Stimulated activated CD8-positive, alpha-beta memory T cell treated with anti-CD3 and anti-CD28 coated beads, Interleukin-7, amount 100 ng/mL, for 48 hours (primary cell): ENCODE measurements around the gene SYT8.

Experiments
- DNase-seq, 2 donors: peaks; one replicate each; pipeline ENCODE4 v3.0.0-alpha.2; 2020; ENCODE audit warnings: low read depth in 1 of 2; ENCODE audit errors: extremely low read depth in 1 of 2

Gene SYT8

GRCh38 chr11:1844221-1845094, 9.7 kb downstream of the SYT8 start:
- DNase-seq: no peak

- no peak for DNase-seq
Measured at GRCh38 chr11:1845095-1845429, 10.3 kb downstream of the SYT8 start.

DNA sequence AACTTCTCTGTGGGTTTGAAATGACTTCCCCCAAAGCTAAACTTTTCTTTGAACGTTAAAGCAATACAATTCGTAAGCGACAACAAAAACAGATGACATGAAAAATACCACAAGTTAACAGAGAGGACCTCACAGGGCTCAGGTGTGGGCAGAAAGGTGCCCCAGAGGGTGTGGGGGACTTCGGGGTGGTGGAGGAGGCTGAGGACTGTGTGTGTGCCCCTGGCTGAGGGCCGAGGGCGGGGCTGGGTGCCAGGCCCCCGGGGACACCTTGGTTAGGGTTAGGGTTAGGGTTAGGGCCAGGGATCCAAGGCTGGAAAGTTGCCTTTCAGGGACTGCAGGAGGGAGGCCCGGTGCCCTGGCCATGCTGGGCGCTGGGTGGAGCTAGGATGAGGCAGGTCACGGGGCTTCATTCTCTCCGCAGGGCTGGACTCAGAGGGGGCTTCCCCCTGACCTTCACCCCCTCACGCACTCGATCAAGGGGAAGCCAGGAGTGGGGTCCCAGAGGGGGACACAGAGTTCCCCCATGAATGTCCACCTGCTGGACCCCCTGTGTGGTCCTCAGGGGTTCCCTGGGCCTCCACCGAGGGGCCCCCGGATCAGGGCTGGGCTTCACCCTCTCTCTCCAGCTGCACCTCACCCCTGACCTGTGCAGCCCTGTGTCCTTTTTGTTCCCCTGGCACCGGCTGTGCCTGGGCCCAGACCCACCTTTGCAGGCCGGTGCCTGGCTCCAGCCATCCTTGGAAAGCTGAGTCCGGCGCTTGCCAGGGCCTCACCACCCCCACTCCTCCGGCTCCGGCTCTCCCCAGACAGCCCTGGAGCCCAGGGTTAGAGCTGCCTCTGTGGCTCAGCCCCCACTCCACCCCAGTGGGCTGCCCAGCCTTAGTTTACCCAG, 11.0 kb downstream of the SYT8 start:
- no peak for DNase-seq

- no peak for DNase-seq
Measured at GRCh38 chr11:1846453-1846932, 11.7 kb downstream of the SYT8 start.

DNA sequence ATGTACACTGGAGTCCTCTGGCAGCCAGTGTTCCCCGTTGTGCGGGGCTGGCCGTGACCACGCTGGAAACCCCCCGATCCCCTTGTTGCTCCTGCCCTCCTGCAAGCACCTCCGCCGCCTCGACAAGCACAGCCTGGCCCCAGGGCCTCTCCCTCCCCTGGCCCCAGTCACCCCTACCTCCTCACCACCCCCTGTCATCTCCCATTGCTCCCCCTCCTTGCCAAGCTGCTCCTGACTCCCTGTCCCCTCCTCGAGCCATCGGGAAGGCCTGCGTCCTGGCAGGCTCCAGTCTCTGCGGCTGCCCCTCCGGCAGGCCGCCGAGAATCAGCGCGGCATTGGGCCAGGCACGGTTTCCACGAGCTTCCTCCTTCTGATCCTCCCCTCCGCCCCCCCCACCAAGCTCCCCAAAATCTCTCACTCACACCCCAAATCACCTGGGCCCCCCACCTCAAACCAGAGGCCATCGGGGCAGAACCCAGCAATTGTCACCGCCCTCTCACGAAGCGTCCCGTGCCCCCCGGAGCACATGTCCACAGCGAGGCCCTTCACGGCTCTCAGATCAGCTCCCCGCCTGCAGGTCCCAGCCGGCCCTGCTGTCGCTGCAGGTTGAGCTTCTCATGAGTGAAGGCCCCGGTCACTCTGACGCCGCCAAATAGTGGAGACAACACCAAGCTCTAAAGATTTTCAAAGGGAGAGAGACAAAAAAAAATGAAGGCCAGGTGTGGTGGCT, 12.4 kb downstream of the SYT8 start:
- no peak for DNase-seq

GRCh38 chr11:1847926-1848639, 13.3 kb downstream of the SYT8 start:
- no peak for DNase-seq

DNA sequence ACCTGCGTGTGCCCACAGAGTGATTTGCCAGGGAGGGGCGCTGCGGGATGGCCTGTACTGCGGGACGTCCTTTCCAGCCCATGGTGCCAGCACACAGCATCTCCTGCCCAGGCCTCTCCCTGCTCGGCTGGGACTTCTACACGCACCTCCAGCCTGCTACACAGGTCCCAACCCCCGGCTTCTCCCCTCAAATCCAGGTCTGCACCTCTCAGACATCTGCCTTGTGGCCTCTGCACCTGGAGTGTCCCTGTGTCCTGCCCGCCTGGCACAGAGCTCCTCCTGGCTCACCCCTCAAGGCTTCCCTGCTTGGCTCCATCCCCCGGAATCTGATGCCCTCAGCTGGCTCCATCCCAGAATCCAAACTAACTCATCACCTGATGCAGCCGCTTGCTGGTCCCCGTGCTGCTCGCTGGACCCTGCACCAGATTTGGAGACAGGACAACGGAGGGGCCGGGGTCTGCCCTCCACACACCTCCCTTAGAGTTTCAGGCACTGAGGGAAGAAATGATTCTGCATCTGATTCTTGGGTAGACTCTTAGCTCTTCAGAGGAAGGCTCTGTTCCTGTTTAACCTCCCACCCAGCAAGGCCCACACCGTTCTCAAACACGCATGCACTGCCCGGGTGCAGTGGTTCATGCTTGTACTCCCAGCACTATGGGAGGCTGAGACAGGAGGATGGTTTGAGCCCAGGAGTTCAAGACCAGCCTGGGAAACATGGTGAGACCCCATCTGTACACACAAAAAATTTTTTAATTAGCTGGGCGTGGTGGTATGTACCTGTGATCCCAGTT, 14.0 kb downstream of the SYT8 start:
- DNase-seq: no peak

GRCh38 chr11:1851468-1852180, 16.8 kb downstream of the SYT8 start:
- DNase-seq: no peak

DNA sequence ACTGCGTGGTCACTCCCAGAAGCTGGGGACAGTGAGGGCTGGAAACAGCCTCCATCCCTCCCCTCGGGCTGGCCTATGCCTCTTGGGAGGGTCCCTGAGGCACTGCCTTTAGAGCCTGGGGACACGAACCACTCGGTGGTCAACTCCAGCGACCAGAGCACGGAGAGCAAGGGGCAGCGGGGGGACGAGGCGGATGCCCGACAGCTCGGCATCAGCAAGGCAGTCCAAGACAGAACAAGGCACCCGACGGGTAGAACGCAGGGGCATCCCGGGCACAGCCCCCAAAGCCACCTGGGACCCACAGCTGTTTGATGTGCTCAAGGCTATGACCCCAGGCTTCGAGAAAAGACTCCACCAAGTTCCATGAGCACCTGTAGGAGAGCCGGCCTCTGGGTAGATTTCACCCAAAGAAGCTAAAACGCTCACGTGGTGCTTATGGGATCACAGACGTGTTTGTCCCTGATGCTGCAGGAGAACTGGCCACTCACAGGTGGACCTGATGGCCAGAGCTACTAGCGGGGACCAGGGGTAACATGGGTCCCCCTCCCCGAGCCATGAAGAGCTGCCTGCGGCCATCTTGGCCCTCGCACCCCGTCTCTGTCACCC, 17.6 kb downstream of the SYT8 start:
- DNase-seq: no peak

DNA sequence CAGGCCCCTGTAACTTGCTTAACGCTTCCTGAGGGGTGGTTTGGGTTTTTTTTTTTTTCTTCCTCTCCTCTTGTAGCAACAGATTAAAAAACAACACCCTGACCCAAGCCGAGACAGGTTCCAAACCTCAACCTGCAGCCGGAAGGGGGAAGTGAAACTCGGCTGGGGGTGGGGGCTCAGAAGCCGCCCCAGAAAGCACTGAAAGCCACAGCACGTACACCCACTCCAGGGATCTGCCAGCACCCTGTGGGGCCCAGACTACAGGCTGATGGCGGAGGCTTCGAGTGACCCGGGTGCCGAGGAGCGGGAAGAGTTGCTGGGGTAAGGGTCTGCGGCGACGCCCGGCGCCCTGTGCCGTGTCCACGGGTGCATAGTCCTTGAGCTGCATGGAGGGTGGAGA, 18.1 kb downstream of the SYT8 start, which contains the start of gene LSP1:
Gene LSP1 (plus strand): TSS at position 208 of the 400 bp plus-strand sequence. CDS start 61 bp downstream, at position 269.
- peak; percentile 80 to 86 for DNase-seq

GRCh38 chr11:1853376-1854131, 18.8 kb downstream of the SYT8 start:
- no peak for DNase-seq

DNA sequence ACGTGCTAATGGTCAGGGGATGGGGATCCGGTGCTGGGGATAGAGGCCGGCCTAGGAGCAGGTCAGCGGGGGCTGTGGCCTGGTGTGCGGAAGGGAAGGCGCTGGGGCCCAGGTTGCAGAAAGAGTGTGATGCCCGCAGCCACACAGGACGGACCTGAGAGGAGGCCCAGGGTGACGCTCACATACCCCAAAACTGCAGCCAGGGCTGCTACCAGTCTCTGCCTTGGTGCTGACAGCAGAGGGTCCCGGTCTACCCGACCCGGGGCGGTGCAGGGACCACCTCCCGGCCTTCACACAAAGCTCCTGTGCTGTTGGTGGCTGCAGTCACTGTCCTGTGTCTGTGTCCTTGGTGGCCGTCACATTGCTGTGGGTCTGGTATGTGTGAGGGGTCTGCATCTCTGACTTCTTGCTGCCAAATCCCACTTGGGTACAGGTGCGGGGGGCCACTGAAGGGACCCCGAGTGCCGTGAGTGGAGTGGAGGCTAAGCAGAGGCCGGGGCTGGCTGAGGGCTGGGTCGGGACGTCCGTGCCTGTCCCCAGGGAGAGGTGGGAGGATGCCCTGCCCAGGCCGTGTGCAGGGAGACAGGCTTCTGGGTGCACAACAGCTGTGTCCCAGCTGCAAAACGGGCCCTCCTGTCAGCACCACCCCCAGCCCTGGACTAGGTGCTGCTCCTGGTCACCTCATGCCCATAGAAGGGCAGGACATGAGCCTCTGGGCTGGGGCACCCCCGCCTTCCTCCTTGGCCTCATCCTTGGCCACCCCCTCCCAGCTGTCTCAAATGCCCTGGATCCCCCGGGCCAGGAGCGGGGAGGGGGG, 19.6 kb downstream of the SYT8 start:
- no peak for DNase-seq

- DNase-seq: peak; percentile 37 to 62
Measured at GRCh38 chr11:1854949-1855885, 20.4 kb downstream of the SYT8 start.

- DNase-seq: no peak
Measured at GRCh38 chr11:1855886-1856265, 21.1 kb downstream of the SYT8 start.

GRCh38 chr11:1856306-1857005, 21.7 kb downstream of the SYT8 start:
- DNase-seq: no peak
